ENCODE results near the gene LRP8. TPM values are rescaled to one million over a fixed set of nuclear protein-coding genes. Genes with fewer than 3 reads are reported as not detected.
"Not testable (repeated sequence)": the region's sequence is repeated elsewhere in the genome, so short reads cannot be mapped to it uniquely, and the experiment has no call there.

LRP8 gene
- total RNA-seq, 1 donor from 2014 or later: 19.9 TPM

- no peaks in the 10 kb centered on the region for H3K9me3 Mint-ChIP-seq
- H3K36me3 Mint-ChIP-seq: no peaks in the 10 kb centered on the region
- TF ChIP-seq CTCF (IDR thresholded peaks at IDR 0.05; ENCODE audit: unreplicated experiment): no peak
- DNase-seq (ENCODE audit: low spot score in 2 of 2, unreplicated experiment in 2 of 2): no peak
- no peak overlapping the region for H3K4me3 Mint-ChIP-seq
- no peak overlapping the region for H3K27ac Mint-ChIP-seq
- H3K4me1 Mint-ChIP-seq: no peaks in the 10 kb centered on the region
- H3K27me3 Mint-ChIP-seq (ENCODE audit: low read depth): no peaks in the 10 kb centered on the region
These were observed 41.7 kb downstream of the LRP8 start for GRCh38 chr1:53285969-53286760.

- Mint-ChIP-seq H3K27me3 (ENCODE audit: low read depth) (no peaks in the 10 kb centered on the region), H3K36me3 (no peaks in the 10 kb centered on the region), H3K4me3 (no peak overlapping the region), H3K27ac (no peak overlapping the region), H3K4me1 (no peaks in the 10 kb centered on the region), H3K9me3 (no peaks in the 10 kb centered on the region)
- no peak for TF ChIP-seq CTCF (IDR thresholded peaks at IDR 0.05; ENCODE audit: unreplicated experiment)
- no peak for DNase-seq (ENCODE audit: low spot score in 2 of 2, unreplicated experiment in 2 of 2)
These were observed 42.3 kb downstream of the LRP8 start for GRCh38 chr1:53285546-53285945.

- no peak overlapping the region for H3K27ac Mint-ChIP-seq
- no peak for TF ChIP-seq CTCF (IDR thresholded peaks at IDR 0.05; ENCODE audit: unreplicated experiment)
- H3K9me3 Mint-ChIP-seq: no peaks in the 10 kb centered on the region
- DNase-seq (ENCODE audit: low spot score in 2 of 2, unreplicated experiment in 2 of 2): no peak
- no peaks in the 10 kb centered on the region for H3K4me1 Mint-ChIP-seq
- no peaks in the 10 kb centered on the region for H3K27me3 Mint-ChIP-seq (ENCODE audit: low read depth)
- H3K36me3 Mint-ChIP-seq: no peaks in the 10 kb centered on the region
- H3K4me3 Mint-ChIP-seq: no peak overlapping the region
These were observed 43.4 kb downstream of the LRP8 start for GRCh38 chr1:53284224-53285020.

- H3K9me3 Mint-ChIP-seq; H3K27ac Mint-ChIP-seq; H3K27me3 Mint-ChIP-seq (ENCODE audit: low read depth); H3K36me3 Mint-ChIP-seq; DNase-seq (ENCODE audit: low spot score in 2 of 2, unreplicated experiment in 2 of 2); H3K4me3 Mint-ChIP-seq; H3K4me1 Mint-ChIP-seq: not testable (repeated sequence)
These were observed 44.7 kb downstream of the LRP8 start for GRCh38 chr1:53283156-53283555.

GRCh38 chr1:53281133-53281532 is 46.7 kb downstream of the LRP8 start:
- no peaks in the 10 kb centered on the region for H3K4me1 Mint-ChIP-seq
- DNase-seq (ENCODE audit: low spot score in 2 of 2, unreplicated experiment in 2 of 2): no peak
- TF ChIP-seq CTCF (IDR thresholded peaks at IDR 0.05; ENCODE audit: unreplicated experiment): no peak
- H3K36me3 Mint-ChIP-seq: peaks cover 2% of the 10 kb centered on the region
- no peaks in the 10 kb centered on the region for H3K9me3 Mint-ChIP-seq
- H3K27ac Mint-ChIP-seq: no peak overlapping the region
- H3K27me3 Mint-ChIP-seq (ENCODE audit: low read depth): no peaks in the 10 kb centered on the region
- H3K4me3 Mint-ChIP-seq: no peak overlapping the region

GRCh38 chr1:53280496-53280895 is 47.4 kb downstream of the LRP8 start:
- TF ChIP-seq CTCF (IDR thresholded peaks at IDR 0.05; ENCODE audit: unreplicated experiment): no peak
- Mint-ChIP-seq H3K27me3 (ENCODE audit: low read depth) (no peaks in the 10 kb centered on the region), H3K9me3 (no peaks in the 10 kb centered on the region), H3K4me3 (no peak overlapping the region), H3K4me1 (no peaks in the 10 kb centered on the region), H3K36me3 (peaks cover 2% of the 10 kb centered on the region), H3K27ac (no peak overlapping the region)
- DNase-seq (ENCODE audit: low spot score in 2 of 2, unreplicated experiment in 2 of 2): no peak

Measured in mesothelial cell of epicardium (in vitro differentiated cells).